NCI-H69 (cell line): Measurements from ENCODE around the gene CDH19.
"Not testable (repeated sequence)": the region's sequence is repeated elsewhere in the genome, so short reads cannot be mapped to it uniquely, and the experiment has no call there.

ENCODE experiments used
- DNase-seq: peaks from one replicate; lab custom pipeline; 2025; lab: John Stamatoyannopoulos, UW

The CDH19 gene

GRCh38 chr18:66562279-66562678, 41.6 kb downstream of the CDH19 start:
- DNase-seq: peak; percentile 23

GRCh38 chr18:66560094-66560493, 43.8 kb downstream of the CDH19 start:
- peak; percentile 92 for DNase-seq

GRCh38 chr18:66558773-66559172, 45.1 kb downstream of the CDH19 start:
- peak; percentile 37 for DNase-seq

GRCh38 chr18:66557091-66557490, 46.8 kb downstream of the CDH19 start:
- DNase-seq: no peak

- no peak for DNase-seq
Measured at GRCh38 chr18:66555585-66555984, 48.3 kb downstream of the CDH19 start.

- no peak for DNase-seq
Measured at GRCh38 chr18:66553824-66554223, 50.1 kb downstream of the CDH19 start.

- DNase-seq: peak; percentile 76
Measured at GRCh38 chr18:66550366-66550765, 53.5 kb downstream of the CDH19 start.

GRCh38 chr18:66548747-66549146, 55.1 kb downstream of the CDH19 start:
- peak; percentile 81 for DNase-seq

GRCh38 chr18:66534110-66534509, 69.8 kb downstream of the CDH19 start:
- peak; percentile 92 for DNase-seq

- DNase-seq: peak; percentile 91
Measured at GRCh38 chr18:66533693-66534092, 70.2 kb downstream of the CDH19 start.

GRCh38 chr18:66523219-66523991, 80.5 kb downstream of the CDH19 start:
- DNase-seq: peak; percentile 96

GRCh38 chr18:66513996-66514395, 89.9 kb downstream of the CDH19 start:
- no peak for DNase-seq

GRCh38 chr18:66511792-66512191, 92.1 kb downstream of the CDH19 start:
- DNase-seq: no peak

- DNase-seq: no peak
Measured at GRCh38 chr18:66511289-66511688, 92.6 kb downstream of the CDH19 start.

GRCh38 chr18:66510357-66511045, 93.4 kb downstream of the CDH19 start:
- DNase-seq: no peak

- no peak for DNase-seq
Measured at GRCh38 chr18:66508937-66509336, 95.0 kb downstream of the CDH19 start.

GRCh38 chr18:66506178-66506577, 97.7 kb downstream of the CDH19 start:
- DNase-seq: no peak

- DNase-seq: no peak
Measured at GRCh38 chr18:66497351-66497750, 106.5 kb downstream of the CDH19 start.

GRCh38 chr18:66495844-66496243, 108.0 kb downstream of the CDH19 start:
- DNase-seq: peak; percentile 91

- DNase-seq: no peak
Measured at GRCh38 chr18:66473882-66474281, 130.0 kb downstream of the CDH19 start.

- DNase-seq: not testable (repeated sequence)
Measured at GRCh38 chr18:66466184-66466583, 137.7 kb downstream of the CDH19 start.

- no peak for DNase-seq
Measured at GRCh38 chr18:66461344-66461743, 142.5 kb downstream of the CDH19 start.

GRCh38 chr18:66457245-66457644, 146.6 kb downstream of the CDH19 start:
- peak; percentile 21 for DNase-seq
